WI38 (cell line): Measurements from ENCODE around the gene UTF1.
"Not testable (repeated sequence)": the region's sequence is repeated elsewhere in the genome, so short reads cannot be mapped to it uniquely, and the experiment has no call there.

Experiments
- H3K4me3 ChIP-seq: 2 replicates; pipeline ENCODE4 v1.5.1; 2011; ENCODE audit warnings: low read depth, mild to moderate bottlenecking, control low read depth, low read length
- TF ChIP-seq, protein P1 (sequence below): IDR thresholded peaks from 2 replicates; pipeline ENCODE4 v1.5.1; 2012; ENCODE audit warnings: low read depth, mild to moderate bottlenecking, control low read depth, low read length

The UTF1 gene

DNA sequence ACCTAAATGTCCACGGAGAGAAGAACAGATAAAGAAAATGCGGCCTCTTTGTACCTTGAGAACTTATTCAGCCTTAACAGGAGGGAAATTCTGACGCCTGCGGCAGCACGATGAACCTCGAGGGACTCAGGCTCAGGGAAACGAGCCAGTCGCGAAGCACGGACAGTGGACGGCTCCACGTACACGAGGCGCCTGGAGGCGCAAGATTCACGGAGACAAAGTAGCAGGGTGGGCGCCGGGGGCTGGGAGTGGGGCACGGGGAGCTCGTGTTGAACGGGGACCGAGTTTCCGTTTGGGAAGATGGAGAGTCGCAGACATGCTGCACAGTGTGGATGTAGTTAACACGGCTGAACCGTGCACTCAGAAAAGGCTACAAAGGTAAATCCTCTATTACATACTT is 13.2 kb upstream of the UTF1 start:
- TF ChIP-seq, protein P1, sequence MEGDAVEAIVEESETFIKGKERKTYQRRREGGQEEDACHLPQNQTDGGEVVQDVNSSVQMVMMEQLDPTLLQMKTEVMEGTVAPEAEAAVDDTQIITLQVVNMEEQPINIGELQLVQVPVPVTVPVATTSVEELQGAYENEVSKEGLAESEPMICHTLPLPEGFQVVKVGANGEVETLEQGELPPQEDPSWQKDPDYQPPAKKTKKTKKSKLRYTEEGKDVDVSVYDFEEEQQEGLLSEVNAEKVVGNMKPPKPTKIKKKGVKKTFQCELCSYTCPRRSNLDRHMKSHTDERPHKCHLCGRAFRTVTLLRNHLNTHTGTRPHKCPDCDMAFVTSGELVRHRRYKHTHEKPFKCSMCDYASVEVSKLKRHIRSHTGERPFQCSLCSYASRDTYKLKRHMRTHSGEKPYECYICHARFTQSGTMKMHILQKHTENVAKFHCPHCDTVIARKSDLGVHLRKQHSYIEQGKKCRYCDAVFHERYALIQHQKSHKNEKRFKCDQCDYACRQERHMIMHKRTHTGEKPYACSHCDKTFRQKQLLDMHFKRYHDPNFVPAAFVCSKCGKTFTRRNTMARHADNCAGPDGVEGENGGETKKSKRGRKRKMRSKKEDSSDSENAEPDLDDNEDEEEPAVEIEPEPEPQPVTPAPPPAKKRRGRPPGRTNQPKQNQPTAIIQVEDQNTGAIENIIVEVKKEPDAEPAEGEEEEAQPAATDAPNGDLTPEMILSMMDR, result no peak
- H3K4me3 ChIP-seq, result no peak overlapping the region

DNA sequence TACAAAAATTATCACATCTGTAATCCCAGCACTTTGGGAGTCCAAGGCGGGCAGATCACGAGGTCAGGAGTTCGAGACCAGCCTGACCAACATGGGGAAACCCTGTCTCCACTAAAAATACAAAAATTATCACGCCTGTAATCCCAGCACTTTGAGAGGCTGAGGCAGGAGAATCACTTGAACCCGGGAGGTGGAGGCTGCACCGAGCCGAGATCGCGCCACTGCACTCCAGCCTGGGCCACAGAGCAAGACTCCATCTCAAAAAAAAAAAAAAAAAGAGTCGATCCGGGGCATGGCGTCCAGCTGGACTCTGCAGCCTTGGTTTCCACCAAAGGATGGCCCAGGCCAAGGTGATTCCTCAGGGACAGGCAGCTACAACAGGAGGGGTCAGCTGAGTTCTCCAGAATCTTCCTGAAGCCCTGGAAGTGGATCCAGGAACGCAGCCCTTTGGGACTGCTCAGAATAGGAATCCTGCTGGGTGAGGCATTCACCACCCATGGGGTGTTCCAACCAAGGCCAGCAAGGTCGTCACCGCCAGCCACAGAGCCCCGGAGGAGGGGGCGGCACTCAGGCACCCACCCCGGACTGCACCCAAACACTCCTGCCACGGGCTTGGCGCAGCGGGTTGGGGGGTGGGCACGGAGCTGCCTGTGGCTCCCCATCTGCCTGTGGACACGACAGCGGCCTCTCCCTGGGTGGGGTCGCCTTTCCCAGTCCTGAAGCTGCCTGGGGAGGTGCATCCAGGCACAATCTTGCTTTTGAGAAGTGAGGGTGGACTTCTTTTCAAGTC is 12.0 kb upstream of the UTF1 start:
- TF ChIP-seq, protein P1, result no peak
- no peak overlapping the region for H3K4me3 ChIP-seq

DNA sequence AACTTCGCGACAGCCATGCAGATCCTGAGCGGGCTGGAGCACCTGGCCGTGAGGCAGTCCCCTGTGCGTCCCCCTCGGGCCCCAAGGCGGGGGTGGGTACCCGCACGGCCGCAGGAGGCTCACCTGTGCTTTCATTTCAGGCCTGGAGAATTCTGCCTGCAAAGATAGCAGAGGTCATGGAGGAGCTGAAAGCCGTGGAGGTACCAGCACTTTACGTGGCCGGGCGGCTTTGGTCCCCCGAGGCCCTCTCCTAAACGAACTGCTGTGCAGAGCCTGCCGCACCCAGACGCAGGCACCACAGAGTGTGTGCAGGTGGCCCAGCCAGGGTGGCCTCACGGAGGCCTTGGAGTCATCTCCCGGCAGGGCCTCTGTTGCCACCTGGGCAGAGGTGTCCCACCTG is 11.1 kb upstream of the UTF1 start:
- H3K4me3 ChIP-seq, result no peak overlapping the region
- TF ChIP-seq, protein P1, result no peak

DNA sequence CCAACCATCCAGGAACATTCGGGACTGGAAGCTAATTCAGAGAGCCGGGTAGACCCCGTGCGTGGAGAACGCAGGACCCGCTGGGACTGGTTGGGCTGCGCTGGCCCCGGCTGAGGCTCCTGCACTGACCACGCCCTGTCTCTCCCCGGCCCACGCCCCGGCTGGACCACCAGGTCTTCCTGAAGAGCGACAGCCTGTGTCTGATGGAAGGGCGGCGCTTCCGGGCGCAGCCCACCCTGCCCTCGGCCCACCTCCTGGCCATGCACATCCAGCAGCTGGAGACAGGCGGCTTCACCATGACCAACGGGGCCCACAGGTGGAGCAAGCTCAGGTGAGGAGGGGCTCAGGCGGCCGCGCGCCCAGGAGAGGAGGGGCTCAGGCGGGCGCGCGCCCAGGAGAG is 10.2 kb upstream of the UTF1 start:
- TF ChIP-seq, protein P1, result no peak
- no peak overlapping the region for H3K4me3 ChIP-seq

DNA sequence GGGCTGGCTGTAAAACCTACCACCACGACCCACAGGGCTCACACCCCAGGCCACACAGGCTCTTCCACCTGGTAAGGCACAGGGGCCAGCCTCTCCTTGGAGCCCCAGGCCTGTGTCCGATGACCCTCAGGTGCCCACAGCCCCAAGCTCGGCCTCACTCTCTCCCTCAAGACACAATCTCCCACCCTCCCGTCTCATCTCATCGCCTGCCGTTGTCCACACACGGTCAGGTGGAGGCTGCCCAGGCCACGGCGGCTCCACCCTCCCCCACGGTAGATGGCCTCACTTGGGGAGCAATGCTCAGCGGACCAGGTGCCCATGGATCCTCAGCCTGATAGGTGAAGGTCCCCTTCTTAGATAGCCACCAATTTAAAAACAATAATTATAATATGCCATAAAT is 8.7 kb upstream of the UTF1 start:
- TF ChIP-seq, protein P1, result no peak
- H3K4me3 ChIP-seq, result no peak overlapping the region

DNA sequence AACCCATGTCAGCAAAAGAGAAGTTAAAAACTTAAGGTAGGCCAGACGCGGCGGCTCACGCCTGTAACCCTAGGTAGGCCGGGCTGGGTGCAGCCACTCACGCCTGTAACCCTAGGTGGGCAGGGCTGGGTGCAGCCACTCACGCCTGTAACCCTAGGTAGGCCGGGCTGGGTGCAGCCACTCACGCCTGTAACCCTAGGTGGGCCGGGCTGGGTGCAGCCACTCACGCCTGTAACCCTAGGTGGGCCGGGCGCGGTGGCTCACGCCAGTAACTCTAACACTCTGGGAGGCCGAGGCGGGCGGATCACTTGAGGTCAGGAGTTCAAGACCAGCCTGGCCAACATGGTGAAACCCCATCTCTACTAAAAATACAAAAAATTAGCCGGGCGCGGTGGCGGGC is 8.3 kb upstream of the UTF1 start:
- H3K4me3 ChIP-seq, result not testable (repeated sequence)

DNA sequence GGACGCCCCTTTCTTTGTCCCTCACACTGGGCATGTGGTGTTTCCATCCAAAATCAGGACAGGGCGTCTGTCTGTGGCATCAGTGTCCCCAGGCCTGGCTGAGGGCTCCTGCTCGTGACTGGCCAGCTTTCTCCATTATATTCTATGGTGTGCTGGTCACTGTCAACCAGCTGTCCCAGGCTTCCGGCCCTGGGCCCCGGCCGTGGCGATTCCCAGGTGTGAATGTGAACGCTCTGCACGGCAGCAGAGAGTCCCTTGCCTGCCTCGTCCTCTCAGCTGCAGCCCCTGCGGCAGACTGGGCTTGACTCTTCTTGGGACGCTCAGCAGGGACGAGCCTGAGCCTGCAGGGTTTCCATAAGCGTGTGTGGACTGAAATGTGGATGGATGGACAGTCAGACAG is 5.9 kb upstream of the UTF1 start:
- H3K4me3 ChIP-seq, result no peak overlapping the region
- TF ChIP-seq, protein P1, result no peak
